ENCODE data around the gene ATL3.
"Not testable (repeated sequence)": the region's sequence is repeated elsewhere in the genome, so short reads cannot be mapped to it uniquely, and the experiment has no call there.

ATL3 gene

DNA sequence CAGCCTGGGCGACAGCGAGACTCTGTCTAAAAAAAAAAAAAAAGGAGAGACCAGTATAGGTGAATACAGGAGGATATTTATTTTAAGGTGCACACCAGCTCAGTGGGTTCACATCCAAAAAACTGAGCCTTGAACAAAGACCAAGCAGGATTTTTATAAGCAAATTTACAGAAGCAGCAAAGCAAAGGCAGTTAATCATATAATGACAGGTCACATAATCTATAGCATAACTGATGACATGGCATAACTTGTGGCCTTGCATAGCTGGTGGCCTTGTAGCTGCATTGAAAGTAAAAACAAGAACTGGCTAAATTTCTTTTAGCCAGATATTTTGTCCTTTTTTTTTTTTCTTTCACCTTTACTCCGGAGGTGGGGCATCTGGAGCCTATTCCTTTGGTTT, 54.2 kb downstream of the ATL3 start:
- DNase-seq, result no peak

DNA sequence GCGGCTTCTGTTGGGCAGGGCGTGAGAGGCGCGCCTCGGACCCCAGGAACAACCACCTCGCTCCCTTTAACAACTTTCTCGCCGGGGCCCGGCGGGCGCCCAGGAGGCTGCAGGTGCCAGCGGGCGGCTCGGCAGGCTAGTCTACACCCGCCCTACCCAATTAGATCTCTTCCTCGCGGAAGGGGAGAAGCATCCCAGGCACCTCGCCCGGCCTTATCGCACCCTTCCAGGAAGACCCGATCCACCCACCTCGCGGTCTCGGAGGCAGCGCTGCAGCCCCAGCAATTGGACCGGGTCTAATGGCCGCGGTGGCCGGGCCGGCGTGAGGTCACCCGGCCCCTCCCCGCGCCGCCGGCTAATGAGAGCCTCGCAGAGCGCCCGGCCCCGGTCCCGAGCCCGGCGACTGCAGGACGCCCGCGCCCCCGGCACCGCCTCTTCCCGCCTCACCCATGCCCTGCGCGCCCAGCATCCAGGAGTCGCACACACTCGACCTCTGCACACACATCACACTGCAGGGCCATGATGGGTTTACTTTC, 57.0 kb downstream of the ATL3 start, which contains the start of gene PLAAT3:
Gene PLAAT3, minus strand, starts transcription at position 298 of the 536 bp plus-strand sequence. CDS start 419 bp downstream, outside the sequence.
- peak; percentile 81 for DNase-seq

DNA sequence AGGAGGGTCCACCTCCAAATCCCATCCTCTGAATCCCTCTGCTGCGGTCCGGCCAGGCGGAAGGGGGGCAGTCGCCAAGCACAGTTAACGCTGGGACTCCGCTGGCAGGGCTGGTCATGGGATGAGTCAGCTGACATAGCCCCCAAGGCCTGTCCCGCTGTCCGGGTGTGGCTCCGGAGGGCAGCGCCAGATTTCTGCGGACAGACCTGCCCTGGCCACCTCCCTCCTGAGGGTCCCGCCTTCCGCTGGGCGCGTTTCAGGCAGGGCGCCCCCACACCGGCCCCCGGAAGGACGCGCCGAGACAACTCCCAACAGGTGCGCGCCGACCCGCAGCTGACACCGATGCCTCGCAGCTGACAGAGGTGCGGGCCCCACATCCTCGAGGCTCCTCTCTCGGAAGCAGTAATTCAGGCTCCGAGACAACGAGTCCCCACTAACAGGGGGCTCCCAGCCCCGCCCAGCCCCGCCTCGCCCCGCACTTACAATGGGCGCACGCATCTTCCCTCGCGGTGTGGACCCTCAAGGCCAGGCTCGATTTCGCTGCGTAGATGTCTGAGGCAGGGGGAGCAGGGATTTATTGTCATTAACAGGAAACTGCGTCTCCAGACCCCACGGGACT, 57.5 kb downstream of the ATL3 start:
- no peak for DNase-seq

DNA sequence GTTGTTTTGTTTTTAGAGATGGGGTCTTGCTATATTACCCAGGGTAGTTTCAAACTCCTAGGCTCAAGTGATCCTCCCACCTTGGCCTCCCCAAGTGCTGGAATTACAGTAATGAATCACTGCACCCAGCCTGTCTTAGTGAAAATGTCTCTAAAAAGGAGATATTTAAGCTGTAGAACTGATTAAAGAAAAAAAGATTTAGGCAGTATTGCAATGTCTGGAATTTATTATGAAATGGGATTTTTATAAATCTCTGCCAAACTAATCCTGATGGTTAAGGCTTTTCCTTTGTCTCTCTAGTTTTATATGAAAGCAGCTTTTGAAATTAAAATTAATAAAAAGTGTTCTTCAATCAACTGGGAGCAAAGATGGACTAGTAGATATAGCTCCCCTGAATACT, 59.0 kb downstream of the ATL3 start:
- DNase-seq, result no peak

DNA sequence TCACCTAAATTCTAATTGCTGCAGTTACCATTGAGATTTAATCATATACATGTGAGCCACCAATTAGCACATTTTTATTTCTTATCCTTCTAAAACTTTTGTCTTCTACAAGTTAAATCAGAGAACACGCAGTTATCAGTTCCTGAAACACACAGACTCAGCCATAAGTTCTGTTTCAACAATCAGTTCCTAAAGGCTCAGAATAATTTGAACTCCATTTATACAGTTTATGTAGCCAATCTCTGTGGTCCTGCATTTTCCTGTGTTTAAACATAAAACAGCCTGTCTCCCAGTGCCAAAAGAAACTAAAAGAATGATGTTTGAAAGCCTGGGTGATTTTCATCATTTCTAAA, 59.8 kb downstream of the ATL3 start:
- no peak for DNase-seq

DNA sequence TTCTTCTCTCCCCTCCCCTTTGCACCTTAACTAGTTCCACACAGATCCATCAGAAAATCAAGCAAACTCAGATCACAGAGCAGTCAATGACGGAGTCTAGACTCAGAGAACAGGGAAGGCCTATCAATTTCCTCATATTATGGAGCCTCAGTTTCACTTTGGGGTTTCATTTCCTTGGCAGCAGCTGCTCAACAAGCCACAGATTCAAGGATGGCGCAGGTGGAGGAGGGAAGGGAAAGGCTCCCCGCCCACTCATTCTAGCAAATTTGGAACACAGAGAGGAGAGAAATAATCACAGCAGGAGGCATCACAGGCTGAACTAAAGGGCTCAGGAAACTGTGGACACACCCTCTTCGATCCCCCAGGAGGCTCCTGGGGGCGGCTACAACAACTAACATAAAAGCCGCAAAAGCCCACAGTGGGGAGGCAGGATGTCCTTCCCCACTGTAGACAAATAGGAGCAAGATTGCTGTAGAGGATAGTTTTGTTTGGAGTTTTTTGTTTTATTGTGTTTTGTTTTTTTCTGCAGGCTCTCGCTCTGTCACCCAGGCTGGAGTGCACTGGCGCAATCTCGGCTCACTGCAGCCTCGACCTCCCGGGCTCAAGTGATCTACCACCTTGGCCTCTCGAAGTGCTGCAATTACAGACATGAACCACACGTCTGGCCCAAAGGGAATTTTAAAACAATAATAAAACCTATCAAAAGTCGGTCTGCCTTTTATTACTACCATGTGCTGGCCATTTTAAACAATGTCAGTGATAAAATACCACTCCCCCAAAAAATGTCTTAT, 60.4 kb downstream of the ATL3 start:
- no peak for DNase-seq

DNA sequence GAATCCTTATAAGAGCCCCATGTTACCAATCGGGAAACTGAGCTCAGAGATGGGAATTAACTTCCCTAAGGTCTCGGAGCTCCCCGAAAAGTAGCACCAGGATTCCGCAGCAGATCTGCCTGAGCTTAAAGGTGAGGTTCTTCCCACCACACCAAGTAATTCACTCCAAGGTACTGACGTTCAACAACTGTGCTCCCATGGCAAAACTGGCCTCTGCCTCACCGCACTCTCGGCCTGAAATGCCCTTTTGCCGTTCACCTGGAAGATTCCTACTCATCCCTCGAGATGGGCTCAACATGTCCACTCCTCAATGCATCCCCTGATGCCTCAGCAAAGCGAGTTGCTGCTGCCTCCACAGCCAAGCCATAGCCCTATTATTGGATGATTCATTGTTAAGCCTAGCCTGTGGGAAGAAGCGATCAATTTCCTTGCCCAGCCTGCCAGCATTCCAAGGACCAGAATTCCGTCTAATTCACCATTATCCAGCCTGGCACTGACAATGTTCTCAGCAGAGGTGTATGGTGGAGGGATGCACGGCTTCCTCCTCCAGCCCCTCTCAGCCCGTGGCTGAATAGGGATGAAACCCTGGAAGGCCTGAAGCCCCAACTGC, 61.1 kb downstream of the ATL3 start:
- no peak for DNase-seq

DNA sequence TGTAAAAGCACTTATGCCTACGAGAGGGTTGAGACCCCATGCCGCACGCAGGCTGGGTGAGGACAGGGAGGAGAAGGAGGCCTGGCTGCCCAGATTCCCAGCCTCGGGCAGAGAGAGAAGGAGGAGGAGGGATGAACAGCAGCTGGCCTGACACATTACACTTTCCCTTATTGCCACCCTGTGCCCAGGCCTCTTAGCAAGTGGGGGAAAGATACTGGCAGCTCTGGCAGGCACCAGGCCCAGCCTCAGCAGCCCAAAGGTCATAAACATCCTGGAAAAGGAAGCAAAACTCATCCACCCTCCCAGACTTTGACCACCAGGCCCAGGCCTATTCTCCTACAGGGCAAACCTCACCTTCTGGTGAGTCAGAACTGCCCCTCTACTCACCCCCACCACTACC, 61.6 kb downstream of the ATL3 start:
- no peak for DNase-seq

DNA sequence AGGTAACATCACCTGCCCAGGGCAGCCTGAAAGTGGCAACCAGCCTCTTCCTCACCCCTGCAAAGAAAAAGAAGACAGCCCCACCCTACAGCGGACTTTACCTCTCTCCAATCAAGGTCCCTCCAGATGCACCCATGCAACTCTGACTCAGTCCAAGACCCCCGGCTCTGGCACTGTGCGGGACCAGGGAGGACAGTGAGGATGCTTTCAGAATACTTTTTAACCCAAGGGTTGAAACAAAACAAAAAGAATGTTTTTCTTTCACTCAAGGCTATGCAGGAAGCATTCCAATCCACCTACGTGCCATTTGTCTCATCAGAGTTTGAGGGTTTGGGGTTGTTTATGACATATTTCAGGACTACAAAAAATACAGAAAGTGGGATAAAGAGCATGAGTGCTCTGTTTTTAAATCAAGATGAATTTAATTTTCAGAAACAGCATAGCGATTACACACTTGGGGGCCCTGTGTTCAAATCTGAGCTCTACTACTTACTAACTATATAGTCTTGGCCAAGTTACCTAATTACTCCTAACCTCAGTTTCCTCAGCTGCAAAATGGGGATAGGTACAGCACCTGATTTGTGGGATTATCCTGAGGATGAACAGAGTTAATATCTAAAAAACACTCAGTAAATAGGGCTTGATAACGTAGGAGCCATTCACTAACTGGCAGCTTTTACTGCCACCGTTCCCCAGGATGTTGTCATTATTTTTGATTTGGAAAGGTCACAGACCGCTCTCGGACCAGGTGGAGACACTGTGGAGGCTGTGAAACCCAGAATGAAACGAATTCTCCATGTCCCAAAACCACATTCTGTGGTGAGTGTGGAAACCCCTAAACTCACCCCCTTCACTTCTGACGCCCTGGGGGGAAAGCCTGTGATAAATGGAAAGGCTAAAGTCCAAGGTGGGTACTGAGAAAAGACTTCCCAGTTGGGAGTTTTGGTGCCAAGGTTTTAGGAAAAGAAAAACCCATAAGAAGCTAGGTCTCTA, 62.5 kb downstream of the ATL3 start:
- no peak for DNase-seq

DNA sequence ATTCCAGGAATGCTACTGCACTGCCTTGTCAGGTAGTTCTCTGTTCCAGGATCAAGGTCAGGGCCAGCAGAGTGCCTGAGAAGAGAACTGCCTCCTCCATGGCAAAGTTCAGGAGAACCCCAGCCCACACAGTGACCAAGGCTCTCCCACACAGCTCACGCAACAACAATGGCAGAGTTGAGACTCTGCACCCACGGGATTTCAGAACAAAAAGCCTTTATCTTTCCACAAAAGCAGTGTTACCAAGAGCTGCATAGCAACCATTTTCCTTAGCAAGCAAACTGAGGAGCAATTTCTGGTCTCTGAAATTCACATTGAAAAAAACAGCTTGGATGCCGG, 68.0 kb downstream of the ATL3 start:
- no peak for DNase-seq

DNA sequence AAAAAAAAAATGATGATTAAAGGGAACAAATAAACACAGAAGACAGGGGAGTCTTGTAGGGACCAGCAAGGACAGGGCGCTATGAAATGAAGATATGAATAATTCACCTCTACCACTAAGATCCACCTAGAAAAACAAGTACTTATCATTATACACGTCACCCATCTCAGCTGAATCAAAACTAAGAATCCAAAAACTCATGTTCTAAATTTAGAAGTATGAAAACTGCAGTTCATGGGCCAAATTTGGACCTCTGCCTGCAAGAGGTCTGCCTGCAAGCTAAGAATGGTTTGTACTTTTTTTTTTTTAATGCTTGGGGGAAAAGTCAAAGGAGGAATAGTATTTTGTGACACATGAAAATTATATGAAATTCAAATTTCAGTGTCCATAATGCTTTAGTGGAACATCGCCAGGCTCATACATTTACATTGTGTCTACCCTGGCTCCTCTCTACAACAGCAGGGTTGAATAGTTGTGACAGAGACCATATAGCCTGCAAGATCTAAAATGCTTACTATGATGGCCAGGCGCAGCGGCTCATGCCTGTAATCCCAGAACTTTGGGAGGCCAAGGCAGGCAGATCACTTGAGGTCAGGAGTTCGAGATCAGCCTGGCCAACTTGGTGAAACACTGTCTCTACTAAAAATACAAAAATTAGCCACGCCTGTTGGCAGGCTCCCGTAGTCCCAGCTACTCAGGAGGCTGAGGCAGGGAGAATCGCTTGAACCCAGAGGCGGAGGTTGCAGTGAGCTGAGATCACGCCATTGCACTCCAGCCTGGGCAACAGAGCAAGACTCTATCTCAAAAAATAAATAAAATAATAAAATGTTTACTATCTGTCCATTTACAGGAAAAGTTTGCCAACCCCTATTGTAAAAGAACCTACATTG, 68.6 kb downstream of the ATL3 start:
- DNase-seq, result not testable (repeated sequence)

DNA sequence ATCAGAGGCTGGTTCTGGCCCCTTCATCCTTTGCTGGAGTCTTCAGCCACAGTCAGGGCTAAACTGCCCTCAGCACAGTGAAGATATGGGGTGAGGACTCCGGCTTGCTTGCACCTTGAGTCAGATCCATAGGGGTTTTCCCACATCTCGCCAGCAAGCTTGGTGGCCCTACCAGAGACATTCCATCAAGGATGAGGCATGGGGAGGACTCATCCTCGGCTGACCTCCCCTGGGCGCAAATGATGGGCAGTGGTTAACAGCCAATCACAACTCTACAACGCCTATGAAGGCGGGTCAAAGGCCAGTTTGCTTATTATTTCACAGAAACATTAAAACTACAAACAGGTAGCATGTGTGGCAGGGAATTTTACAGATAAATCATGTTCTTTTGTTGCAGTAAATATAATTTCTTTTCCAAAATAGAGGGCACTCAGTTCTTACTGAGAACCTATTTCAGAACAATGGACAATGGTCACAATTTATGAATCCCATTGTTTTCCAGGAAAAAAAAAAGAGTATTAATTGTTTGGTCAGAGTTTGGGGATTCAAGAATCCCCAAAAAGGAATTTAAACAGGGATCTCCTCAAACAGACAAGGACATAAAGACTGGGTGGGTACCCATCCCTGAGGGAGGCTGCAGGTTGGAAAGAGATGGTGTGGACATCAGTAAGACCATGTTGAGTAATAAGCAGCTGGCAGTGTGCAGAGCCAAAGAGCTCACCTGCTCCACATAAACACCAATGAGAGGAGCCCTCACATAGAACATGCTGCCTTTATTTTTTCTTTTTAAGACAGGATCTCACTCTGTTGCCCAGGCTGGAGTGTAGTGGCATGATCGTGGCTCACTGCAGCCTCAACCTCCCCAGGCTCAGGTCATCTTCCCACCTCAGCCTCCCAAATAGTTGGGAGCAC, 71.7 kb downstream of the ATL3 start:
- no peak for DNase-seq

DNA sequence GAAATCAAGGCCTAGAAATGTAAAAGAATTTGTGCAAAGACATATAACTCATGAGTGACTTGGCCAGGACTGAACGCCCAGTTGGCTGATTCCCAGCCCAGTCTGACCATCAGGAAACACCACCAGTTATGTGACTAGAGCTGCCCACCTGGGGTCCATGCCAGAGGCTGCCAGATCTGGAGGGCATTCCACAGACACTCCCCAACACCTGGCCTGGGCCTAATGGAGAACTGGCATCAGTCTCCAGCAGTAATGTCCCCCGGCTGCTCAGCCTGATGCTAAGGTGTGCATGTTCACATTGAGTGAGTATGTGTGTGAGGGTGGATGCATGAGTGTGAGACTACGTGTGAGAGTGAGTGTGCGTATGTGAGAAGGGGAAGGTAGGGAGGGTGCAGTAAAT, 72.6 kb downstream of the ATL3 start:
- no peak for DNase-seq

DNA sequence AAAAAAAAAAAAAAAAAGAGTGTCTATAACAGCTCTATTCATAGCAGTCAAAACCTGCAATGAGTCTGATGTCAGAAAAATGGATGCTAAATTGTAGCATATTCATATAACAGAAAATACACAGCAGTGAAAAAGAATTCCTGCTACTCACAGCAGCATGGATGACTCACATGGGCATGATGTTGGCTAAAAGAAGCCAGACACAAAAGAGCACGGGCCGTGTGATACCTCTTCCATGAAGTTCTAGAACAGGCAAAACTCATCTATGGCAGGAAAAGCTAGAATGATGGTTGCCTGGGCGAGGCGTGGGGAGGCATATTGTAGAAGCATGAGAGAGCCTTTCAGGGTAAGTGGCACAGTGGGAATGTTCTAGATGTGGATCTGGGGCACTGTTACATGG, 75.9 kb downstream of the ATL3 start:
- no peak for DNase-seq

DNA sequence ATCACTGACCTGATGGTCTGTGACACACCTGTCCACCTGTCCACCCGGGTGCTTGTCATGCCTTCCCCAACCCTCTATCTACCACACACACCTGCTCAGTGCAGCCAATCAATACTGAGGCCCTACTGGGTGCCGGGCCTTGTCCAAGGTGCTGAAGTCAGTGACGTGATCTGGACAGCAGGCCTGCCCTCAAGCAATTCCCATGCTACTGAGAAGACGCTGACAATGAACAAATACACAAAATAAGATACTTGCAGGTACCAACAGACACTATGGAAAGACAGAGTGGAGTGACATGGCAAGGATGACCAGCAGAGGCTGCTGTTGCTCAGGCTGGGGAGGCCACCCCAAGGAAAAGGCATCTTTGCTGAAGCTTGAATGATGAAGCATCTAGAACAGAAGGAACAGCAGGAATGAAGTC, 78.2 kb downstream of the ATL3 start:
- DNase-seq, result no peak

DNA sequence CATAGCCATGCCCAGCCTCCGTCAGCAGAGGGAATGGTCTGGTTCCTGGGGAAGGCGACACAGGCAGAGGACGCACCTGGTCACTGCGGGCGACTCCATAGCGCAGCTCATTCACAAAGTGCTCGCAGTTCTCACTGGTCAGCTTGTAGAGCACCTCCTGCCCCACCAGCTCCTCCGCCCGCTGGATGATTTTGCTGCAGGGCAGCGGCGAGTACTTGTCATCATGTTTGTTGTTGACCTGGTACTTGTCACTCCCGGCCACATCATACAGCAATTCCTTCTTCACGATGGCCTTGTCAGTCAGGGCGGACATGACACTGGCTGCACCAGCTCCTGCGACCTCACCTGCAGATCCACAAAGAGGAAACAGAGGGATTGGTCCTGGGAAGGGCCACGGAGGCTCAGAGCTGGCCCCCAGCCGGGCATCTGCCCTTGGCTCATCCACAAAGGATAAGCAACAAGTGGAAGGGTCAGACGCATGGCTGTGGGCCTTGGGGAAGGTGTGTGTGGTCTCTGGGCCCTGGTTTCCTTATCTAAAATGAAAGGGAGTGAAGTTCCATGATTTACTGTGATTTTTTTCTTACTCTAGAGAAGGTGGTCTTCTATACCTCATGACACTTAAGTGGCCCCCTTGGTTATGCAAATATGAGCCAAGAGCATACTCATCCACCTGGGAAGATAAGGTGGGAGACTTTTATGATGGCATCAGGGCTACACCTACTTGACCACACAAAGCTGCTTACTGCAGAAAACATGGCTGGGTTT, 81.0 kb downstream of the ATL3 start:
- no peak for DNase-seq

DNA sequence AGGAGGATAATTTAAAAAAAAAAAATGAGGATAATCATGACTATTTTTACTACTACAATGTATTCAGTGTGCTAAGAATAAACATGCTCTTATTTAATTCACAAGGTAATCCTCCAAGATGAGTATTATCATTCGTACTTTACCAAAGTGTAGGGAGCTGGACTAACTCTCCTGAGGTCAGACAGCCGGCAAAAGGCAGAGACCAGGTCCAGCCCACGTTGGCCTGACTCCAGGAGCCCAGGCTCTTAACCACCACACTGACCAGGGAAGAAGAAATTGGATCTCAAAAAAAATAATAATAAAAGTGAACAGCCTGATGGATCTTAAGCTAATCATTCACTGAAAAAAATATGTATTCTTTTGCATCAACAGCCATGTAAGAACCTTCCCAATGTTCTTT, 82.2 kb downstream of the ATL3 start:
- DNase-seq, result no peak

DNA sequence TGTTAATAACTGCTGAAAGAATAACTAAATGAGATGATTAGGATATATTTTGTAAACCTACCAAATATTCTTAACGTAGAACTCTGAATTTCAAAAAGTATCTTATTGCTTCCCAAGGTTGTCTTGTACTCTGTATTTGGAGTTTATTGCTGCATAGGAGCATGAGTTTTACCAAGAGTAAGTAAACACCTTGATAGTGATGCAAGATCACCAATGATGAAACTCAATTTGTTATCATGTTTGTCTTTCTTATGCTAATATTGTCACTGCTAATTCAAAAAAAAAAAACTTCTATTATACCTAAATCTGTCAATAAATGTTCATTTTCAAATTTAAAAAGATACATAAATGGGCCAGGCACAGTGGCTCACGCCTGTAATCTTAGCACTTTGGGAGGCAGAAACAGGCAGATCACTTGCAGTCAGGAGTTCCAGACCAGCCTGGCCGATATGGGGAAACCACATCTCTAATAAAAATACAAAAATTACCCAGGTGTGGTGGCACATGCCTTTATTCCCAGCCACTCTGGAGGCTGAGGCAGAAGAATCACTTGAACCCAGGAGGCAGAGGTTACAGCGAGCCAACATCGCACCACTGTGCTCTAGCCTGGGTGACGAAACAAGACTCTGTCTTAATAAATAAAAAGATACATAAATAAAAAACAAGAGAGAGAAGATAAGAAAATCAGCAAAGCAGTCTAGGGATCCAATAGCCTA, 84.6 kb downstream of the ATL3 start:
- no peak for DNase-seq

DNA sequence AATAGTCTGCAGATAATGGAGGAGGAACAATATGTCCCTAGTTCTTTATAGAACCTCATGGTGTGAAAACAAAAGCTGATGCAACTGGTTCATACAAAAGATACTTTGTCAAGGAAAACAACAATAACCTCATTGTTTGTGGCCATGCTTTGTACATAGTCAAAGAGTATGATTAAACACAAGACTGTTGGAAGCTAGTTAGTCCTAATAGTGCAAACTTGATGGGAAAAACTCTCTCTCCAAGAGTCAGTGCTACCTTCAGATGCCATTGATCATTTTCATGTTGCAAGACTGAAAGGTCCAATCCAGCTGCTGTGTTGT, 87.9 kb downstream of the ATL3 start:
- DNase-seq, result no peak
